Prostate gland (tissue), 2 donors: ENCODE measurements around the gene EMILIN3. TPM values are rescaled to one million over a fixed set of nuclear protein-coding genes. Genes with fewer than 3 reads are reported as not detected.

ENCODE experiments used
- DNase-seq: peaks from one replicate; pipeline ENCODE4 v3.0.0-alpha.2; 2019; ENCODE audit warnings: low spot score
- H3K27ac ChIP-seq, 2 donors: fragments of 200-600 bp; sonication (generic); 2 replicates each; pipeline ENCODE4 v1.5.1; 2017 to 2019
- H3K27me3 ChIP-seq: fragments of 200-600 bp; sonication (generic); replicated peaks from 2 replicates; pipeline ENCODE4 v1.5.1; 2019; ENCODE audit not compliant: insufficient read depth
- H3K36me3 ChIP-seq, 2 donors: fragments of 200-600 bp; sonication (generic); 1 replicate in 1 of 2; 2 replicates in 1 of 2; pipeline versions ENCODE4 v1.5.1 to v1.8.1; 2017 to 2019
- H3K4me1 ChIP-seq: fragments of 200-600 bp; sonication (generic); replicated peaks from 2 replicates; pipeline ENCODE4 v1.5.1; 2019
- H3K4me3 ChIP-seq, 2 donors: fragments of 200-600 bp; sonication (generic); 2 replicates each; pipeline ENCODE4 v1.5.1; 2017 to 2019
- H3K9me3 ChIP-seq: fragments of 200-600 bp; sonication (generic); 2 replicates; pipeline ENCODE4 v1.5.1; 2017
- CTCF ChIP-seq, 4 experiments: fragments of 200-600 bp in 2 of 4; fragments of 450-650 bp in 2 of 4; sonication (generic) in 2 of 4; IDR thresholded peaks; 1 replicate in 3 of 4; 2 replicates in 1 of 4; pipeline ENCODE4 v1.5.1; 2016 to 2019; ENCODE audit warnings: antibody characterized with exemption in 4 of 4, mild to moderate bottlenecking in 2 of 4, moderate library complexity in 2 of 4
- POLR2A ChIP-seq: fragments of 450-650 bp; IDR thresholded peaks from one replicate; pipeline ENCODE4 v1.6.1; 2016; ENCODE audit warnings: antibody characterized with exemption, mild to moderate bottlenecking
- POLR2AphosphoS5 ChIP-seq: sonication (generic); formaldehyde crosslinking; IDR thresholded peaks from one replicate; pipeline ENCODE4 v1.6.1; 2017; ENCODE audit warnings: antibody characterized with exemption
- WGBS: methylation state at CpG from one replicate; pipeline ENCODE4 v1.1.5; 2018; 5-methylcytosine and 5-hydroxymethylcytosine counted together
- intact Hi-C: fragments of 100-400 bp; cut with DNase I; formaldehyde crosslinking; loops from one replicate; pipeline ENCODE4 v1.14.2; 2022
- total RNA-seq, 2 donors: library from RNA; depleted of rRNA; stranded (reverse); fragments of >200 nt; gene quantifications; one replicate each; pipeline ENCODE4 v1.1.0, GENCODE V29; 2016

Gene EMILIN3
- total RNA-seq, 2 donors from 2014 or later = 7.4 to 8.4 TPM

GRCh38 chr20:41394931-41395666 lies 28.5 kb upstream of the EMILIN3 start:
- WGBS = 44% methylated on average over 9 of the region's 9 CpGs
- TF ChIP-seq CTCF (IDR thresholded peaks at IDR 0.05) (no peak), POLR2AphosphoS5 (peak; percentile 46)
- DNase-seq = no peak
- Histone ChIP-seq H3K4me3 (no peak overlapping the region), H3K36me3 (no peaks in the 10 kb centered on the region), H3K27me3 (no peaks in the 10 kb centered on the region), H3K9me3 (no peaks in the 10 kb centered on the region), H3K4me1 (no peaks in the 10 kb centered on the region), H3K27ac (peak overlapping the region; percentile 54 to 61)
- intact Hi-C loops = no loop called here

- Histone ChIP-seq H3K4me1 (no peaks in the 10 kb centered on the region), H3K9me3 (no peaks in the 10 kb centered on the region), H3K36me3 (no peaks in the 10 kb centered on the region), H3K4me3 (no peak overlapping the region), H3K27me3 (no peaks in the 10 kb centered on the region), H3K27ac (peak overlapping the region in 1 of 2 donors; percentile 61)
- TF ChIP-seq POLR2AphosphoS5 (no peak), CTCF (IDR thresholded peaks at IDR 0.05) (no peak), POLR2A (no peak)
- no peak for DNase-seq
- intact Hi-C loops = no loop called here
- WGBS = 80% methylated on average over 2 of the region's 2 CpGs
Observed at GRCh38 chr20:41394081-41394480, 27.5 kb upstream of the EMILIN3 start.

GRCh38 chr20:41393705-41394066 lies 27.1 kb upstream of the EMILIN3 start:
- Histone ChIP-seq H3K4me3 (no peak overlapping the region), H3K27ac (peak overlapping the region in 1 of 2 donors; percentile 61), H3K9me3 (no peaks in the 10 kb centered on the region), H3K4me1 (no peaks in the 10 kb centered on the region), H3K27me3 (no peaks in the 10 kb centered on the region), H3K36me3 (no peaks in the 10 kb centered on the region)
- TF ChIP-seq CTCF (IDR thresholded peaks at IDR 0.05) = no peak
- TF ChIP-seq POLR2AphosphoS5 = no peak
- no peak for TF ChIP-seq POLR2A
- WGBS = 23% methylated on average over 3 of the region's 3 CpGs
- DNase-seq = no peak
- intact Hi-C loops = no loop called here

GRCh38 chr20:41392871-41393704 lies 26.5 kb upstream of the EMILIN3 start:
- H3K4me3 ChIP-seq = no peak overlapping the region
- H3K9me3 ChIP-seq = no peaks in the 10 kb centered on the region
- H3K27ac ChIP-seq = peak overlapping the region in 1 of 2 donors; percentile 61
- no peaks in the 10 kb centered on the region for H3K27me3 ChIP-seq
- H3K4me1 ChIP-seq = no peaks in the 10 kb centered on the region
- TF ChIP-seq CTCF (IDR thresholded peaks at IDR 0.05) (no peak), POLR2AphosphoS5 (peak; percentile 29), POLR2A (no peak)
- H3K36me3 ChIP-seq = no peaks in the 10 kb centered on the region
- intact Hi-C loops = no loop called here
- WGBS = 41% methylated on average over 12 of the region's 12 CpGs
- DNase-seq = no peak
